H1 (cell line): ENCODE data around the gene NACAD. TPM values are rescaled to one million over a fixed set of nuclear protein-coding genes. Genes with fewer than 3 reads are reported as not detected.

Source experiments
- CBX8 ChIP-seq: fragments of 300-800, 300-1000 bp; sonication (generic); IDR thresholded peaks from 2 replicates; pipeline ENCODE4 v1.7.1; 2016; ENCODE audit warnings: low read depth, low read length, borderline replicate concordance
- CEBPB ChIP-seq: IDR thresholded peaks from 2 replicates; pipeline ENCODE4 v1.6.1; 2012; ENCODE audit warnings: low read depth, low read length
- CREB1 ChIP-seq: IDR thresholded peaks from 2 replicates; pipeline ENCODE4 v1.6.1; 2012; ENCODE audit warnings: inconsistent platforms
- CTCF ChIP-seq, 3 experiments: IDR thresholded peaks; 1 replicate in 2 of 3; 2 replicates in 1 of 3; pipeline versions ENCODE4 v1.5.1 to v1.6.1; 2011; ENCODE audit warnings: low read length in 3 of 3, mild to moderate bottlenecking in 3 of 3, inconsistent platforms in 2 of 3, low read depth in 1 of 3, moderate library complexity in 1 of 3; ENCODE audit not compliant: insufficient read depth in 1 of 3; ENCODE audit errors: control extremely low read depth in 1 of 3
- HDAC2 ChIP-seq, 2 experiments: fragments of 300-600 bp in 1 of 2; sonication (generic) in 1 of 2; IDR thresholded peaks; 2 replicates each; pipeline ENCODE4 v1.6.1; 2011 to 2012; ENCODE audit warnings: low read depth in 2 of 2, low read length in 2 of 2, mild to moderate bottlenecking in 2 of 2, moderate library complexity in 2 of 2, borderline replicate concordance in 1 of 2, inconsistent platforms in 1 of 2
- NRF1 ChIP-seq: IDR thresholded peaks from 2 replicates; pipeline ENCODE4 v1.6.1; 2011; ENCODE audit warnings: mild to moderate bottlenecking, low read depth, low read length, improper control_type of control experiment
- PHF8 ChIP-seq: fragments of 200-600 bp; sonication (generic); conservative IDR thresholded peaks from 2 replicates; pipeline ENCODE4 v1.7.1; 2012; ENCODE audit warnings: low read depth, mild to moderate bottlenecking, inconsistent platforms, low read length, moderate library complexity
- POLR2AphosphoS5 ChIP-seq: IDR thresholded peaks from 2 replicates; pipeline ENCODE4 v1.6.1; 2011; ENCODE audit warnings: low read depth, low read length
- SIN3A ChIP-seq, 2 experiments: IDR thresholded peaks in 1 of 2; conservative IDR thresholded peaks in 1 of 2; 2 replicates each; pipeline ENCODE4 v1.6.1; 2011 to 2012; ENCODE audit warnings: low read length in 2 of 2, improper control_type of control experiment in 1 of 2, low read depth in 1 of 2, mild to moderate bottlenecking in 1 of 2
- SP4 ChIP-seq: IDR thresholded peaks from 2 replicates; pipeline ENCODE4 v1.6.1; 2012; ENCODE audit warnings: low read length, inconsistent platforms
- polyA plus RNA-seq, 7 experiments: library from polyadenylated mRNA; depleted of rRNA in 3 of 7; stranded (reverse) in 5 of 7; unstranded in 2 of 7; fragments of >200 nt in 5 of 7; fragments of 200-250 nt in 2 of 7; gene quantifications; 1 replicate in 5 of 7; 2 replicates in 1 of 7; 4 replicates in 1 of 7; pipeline versions ENCODE4 v1.2.1 to v1.2.3, GENCODE V29; 2011 to 2013; ENCODE audit warnings: missing spikeins in 2 of 7, mixed read lengths in 2 of 7
- total RNA-seq: library from RNA; stranded (reverse); fragmentation: NEBNext Ultra II Directional; extraction: Animal tissue kit (Norgen Biotek cat#: 25700); gene quantifications from 2 replicates; pipeline ENCODE4 v1.2.1, GENCODE V29; 2021

The NACAD gene
- total and polyA plus RNA-seq, 2 of the 8 experiments (the other 6 are each of a cell fraction or from before 2014, with no cell fraction given) = 1.3 to 6.0 TPM

GRCh38 chr7:45075871-45076796 lies 12.6 kb downstream of the NACAD start (continued):
- TF ChIP-seq CTCF (IDR thresholded peaks at IDR 0.05; ENCODE audit: control extremely low read depth in 1 of 3, insufficient read depth in 1 of 3, low read depth in 1 of 3, low read length in 3 of 3) = no peak
- TF ChIP-seq CREB1 = no peak
- no peak for TF ChIP-seq NRF1
- TF ChIP-seq HDAC2 (IDR thresholded peaks at IDR 0.05; ENCODE audit: borderline replicate concordance in 1 of 2, low read depth in 2 of 2, low read length in 2 of 2) = no peak
- TF ChIP-seq SP4 = no peak
- no peak for TF ChIP-seq CBX8
- TF ChIP-seq PHF8 = no peak
- TF ChIP-seq POLR2AphosphoS5 = no peak
- TF ChIP-seq SIN3A (conservative IDR thresholded peaks at IDR 0.05 in 1 of 2, IDR thresholded peaks at IDR 0.05 in 1 of 2; ENCODE audit: low read depth in 1 of 2, low read length in 2 of 2) = no peak
- no peak for TF ChIP-seq CEBPB
